NT2/D1 (cell line): ENCODE results near the gene CLMN.

Source experiments
- SUZ12 ChIP-seq: IDR thresholded peaks from 2 replicates; pipeline ENCODE4 v1.6.1; 2011; ENCODE audit not compliant: insufficient read length, insufficient read depth; ENCODE audit errors: extremely low read depth
- YY1 ChIP-seq: IDR thresholded peaks from 2 replicates; pipeline ENCODE4 v1.6.1; 2011; ENCODE audit not compliant: insufficient read length, insufficient read depth
- ZNF274 ChIP-seq: IDR thresholded peaks from 2 replicates; pipeline ENCODE4 v1.6.1; 2011; ENCODE audit warnings: mild to moderate bottlenecking, low read depth, low read length

- TF ChIP-seq ZNF274, result no peak
- no peak for TF ChIP-seq SUZ12
- no peak for TF ChIP-seq YY1
Measured at GRCh38 chr14:95362138-95362494, 42.4 kb upstream of the CLMN start.
